Measurements from ENCODE around the gene GALNT16.

GRCh38 chr14:69317780-69318179 lies 57.8 kb downstream of the GALNT16 start:
- no peak for TF ChIP-seq EZH2phosphoT487 (IDR thresholded peaks at IDR 0.05; ENCODE audit: low read length)
- no peak for TF ChIP-seq CTCF (IDR thresholded peaks at IDR 0.05; ENCODE audit: low read length)

Data from MM.1S (cell line).